AG04449 (cell line): Measurements from ENCODE around the gene XRRA1.
A peak's percentile ranks its signal among the peaks of the same experiment; 100 is the strongest.

Experiments
- CTCF ChIA-PET: fragments of 350-600 bp; formaldehyde crosslinking; extraction: SDS; loops from one replicate; lab custom pipeline; 2021; ENCODE audit warnings: antibody characterized with exemption; lab: Yijun Ruan, JAX
- POLR2A ChIA-PET: fragments of 400-600, 350-600 bp; formaldehyde crosslinking; extraction: SDS; loops from one replicate; lab custom pipeline; 2020; ENCODE audit warnings: antibody characterized with exemption, inconsistent platforms; lab: Yijun Ruan, JAX
- DNase-seq: peaks from one replicate; pipeline ENCODE4 v3.0.0-alpha.2; 2010; ENCODE audit warnings: low read depth, low spot score
- H3K4me3 ChIP-seq: 2 replicates; pipeline ENCODE4 v1.5.1; 2011; ENCODE audit warnings: low read depth, mild to moderate bottlenecking, control low read depth, low read length
- CTCF ChIP-seq: IDR thresholded peaks from one replicate; pipeline ENCODE4 v1.5.1; 2011; ENCODE audit warnings: mild to moderate bottlenecking, moderate library complexity, low read length, control low read depth, inconsistent platforms; ENCODE audit not compliant: insufficient read depth; ENCODE audit errors: missing control alignments

XRRA1 gene

GRCh38 chr11:74948546-74948897 is 369 bp downstream of the XRRA1 start:
- ChIA-PET CTCF (no interaction called here), POLR2A (interaction anchor here (0.6 to 1.4 kb wide), 4 partner anchors 10 to 266 kb away, joined by 3 to 7 read pairs (median 4); no protein-coding TSS in a partner anchor)
- TF ChIP-seq CTCF = no peak
- no peak for DNase-seq
- peak overlapping the region; percentile 92 for H3K4me3 ChIP-seq

GRCh38 chr11:74942073-74942759 is 6.7 kb downstream of the XRRA1 start:
- no peak overlapping the region for H3K4me3 ChIP-seq
- TF ChIP-seq CTCF = no peak
- no peak for DNase-seq
- ChIA-PET CTCF (interaction anchor here (1.4 to 10.7 kb wide), 6 partner anchors 10 to 307 kb away, joined by 7 to 89 read pairs (median 18); no protein-coding TSS in a partner anchor), POLR2A (no interaction called here)

- CTCF ChIA-PET = interaction anchor here (0.6 to 10.7 kb wide), 6 partner anchors 11 to 308 kb away, joined by 3 to 89 read pairs (median 18); no protein-coding TSS in a partner anchor
These were observed 7.4 kb downstream of the XRRA1 start for GRCh38 chr11:74941492-74941891.

GRCh38 chr11:74937696-74938475 is 11.0 kb downstream of the XRRA1 start:
- no peak overlapping the region for H3K4me3 ChIP-seq
- DNase-seq = no peak
- CTCF ChIA-PET = interaction anchor here (0.9 to 10.7 kb wide), 8 partner anchors 8 to 311 kb away, joined by 3 to 89 read pairs (median 8); no protein-coding TSS in a partner anchor
- TF ChIP-seq CTCF = no peak
- POLR2A ChIA-PET = no interaction called here

More at GRCh38 chr11:74941492-74941891, 7.4 kb downstream of the XRRA1 start:
- POLR2A ChIA-PET = no interaction called here
- H3K4me3 ChIP-seq = no peak overlapping the region
- no peak for TF ChIP-seq CTCF
- DNase-seq = no peak

- ChIA-PET POLR2A (no interaction called here), CTCF (interaction anchor here (0.9 to 10.7 kb wide), 8 partner anchors 7 to 312 kb away, joined by 3 to 89 read pairs (median 8); no protein-coding TSS in a partner anchor)
- DNase-seq = no peak
- H3K4me3 ChIP-seq = no peak overlapping the region
- no peak for TF ChIP-seq CTCF
These were observed 11.9 kb downstream of the XRRA1 start for GRCh38 chr11:74936976-74937375.

- ChIA-PET POLR2A (no interaction called here), CTCF (interaction anchor here (3.0 to 10.7 kb wide), 4 partner anchors 6 to 313 kb away, joined by 9 to 89 read pairs (median 40); no protein-coding TSS in a partner anchor)
- H3K4me3 ChIP-seq = no peak overlapping the region
- DNase-seq = no peak
- TF ChIP-seq CTCF = no peak
These were observed 12.8 kb downstream of the XRRA1 start for GRCh38 chr11:74936087-74936486.
